CD4-positive, alpha-beta T cell treated with Interleukin-15 for 1 hour (primary cell): ENCODE measurements around the gene HRH3.

Experiments
- DNase-seq: peaks from one replicate; pipeline ENCODE4 v3.0.0-alpha.2; 2020

The HRH3 gene

GRCh38 chr20:62228982-62229545 is 9.0 kb upstream of the HRH3 start:
- DNase-seq: no peak

- DNase-seq: no peak
Observed at GRCh38 chr20:62227977-62228958, 8.2 kb upstream of the HRH3 start.

- no peak for DNase-seq
Observed at GRCh38 chr20:62227591-62227976, 7.5 kb upstream of the HRH3 start.

- DNase-seq: no peak
Observed at GRCh38 chr20:62226707-62227590, 6.9 kb upstream of the HRH3 start.

DNA sequence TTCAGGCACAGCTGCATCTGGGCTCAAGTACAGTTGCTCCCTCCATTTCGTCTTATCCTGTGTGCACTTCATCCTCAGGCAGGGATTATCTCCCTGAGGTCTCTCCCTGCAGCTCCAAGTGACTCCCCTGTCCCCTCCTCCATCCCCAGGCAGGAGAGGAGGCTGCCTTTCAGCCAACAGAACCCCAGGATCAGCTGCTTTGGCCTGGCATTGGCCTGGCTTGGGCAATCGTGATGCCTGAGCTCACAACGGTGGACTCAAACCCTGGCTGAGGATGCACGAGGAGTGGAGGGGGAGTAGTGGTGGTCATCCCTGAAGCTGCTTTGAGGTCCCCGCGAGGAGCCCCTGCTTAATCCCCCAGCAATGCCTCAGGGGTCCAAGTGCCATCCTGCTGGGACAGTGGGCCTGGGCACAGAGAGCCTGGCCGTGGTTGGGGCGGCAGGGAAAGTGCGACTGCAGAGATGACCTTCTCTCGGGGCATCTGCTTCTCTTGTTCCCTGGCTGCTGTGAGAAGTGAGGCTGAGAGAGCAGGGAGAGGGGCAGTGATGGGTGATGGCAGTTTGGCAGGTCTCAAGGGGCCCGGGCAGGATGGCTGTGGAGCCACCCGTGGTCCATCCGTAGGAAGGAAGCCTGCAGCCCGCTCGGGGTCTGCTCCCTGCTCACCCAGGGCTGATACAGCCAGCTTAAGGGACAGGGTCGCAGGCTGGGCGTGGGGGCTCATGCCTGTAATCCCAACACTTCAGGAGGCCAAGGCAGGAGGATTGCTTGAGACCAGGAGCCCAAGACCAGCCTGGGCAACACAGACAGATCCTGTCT is 6.0 kb upstream of the HRH3 start:
- DNase-seq: no peak

GRCh38 chr20:62225026-62225425 is 4.9 kb upstream of the HRH3 start:
- DNase-seq: no peak

GRCh38 chr20:62224113-62224855 is 4.2 kb upstream of the HRH3 start:
- DNase-seq: no peak

DNA sequence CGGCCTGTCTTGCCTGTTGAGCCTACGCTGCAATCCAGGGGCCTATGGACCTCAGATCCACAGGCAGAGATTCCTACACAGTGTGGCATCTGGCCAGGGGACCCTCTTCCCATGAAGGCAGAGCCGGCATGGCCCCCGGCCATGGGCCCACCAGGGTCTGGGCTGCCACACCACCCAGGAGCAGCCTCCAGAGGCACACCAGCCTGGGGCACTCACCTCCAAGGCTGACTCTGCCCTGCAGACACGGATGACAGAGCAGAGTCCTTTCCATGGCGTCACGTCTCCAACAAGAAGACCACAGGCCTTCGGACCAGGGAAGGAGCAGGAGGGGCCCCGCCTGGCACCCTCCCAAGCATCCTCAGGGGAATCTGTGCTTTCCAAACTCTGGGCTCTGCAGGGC is 3.5 kb upstream of the HRH3 start:
- no peak for DNase-seq

DNA sequence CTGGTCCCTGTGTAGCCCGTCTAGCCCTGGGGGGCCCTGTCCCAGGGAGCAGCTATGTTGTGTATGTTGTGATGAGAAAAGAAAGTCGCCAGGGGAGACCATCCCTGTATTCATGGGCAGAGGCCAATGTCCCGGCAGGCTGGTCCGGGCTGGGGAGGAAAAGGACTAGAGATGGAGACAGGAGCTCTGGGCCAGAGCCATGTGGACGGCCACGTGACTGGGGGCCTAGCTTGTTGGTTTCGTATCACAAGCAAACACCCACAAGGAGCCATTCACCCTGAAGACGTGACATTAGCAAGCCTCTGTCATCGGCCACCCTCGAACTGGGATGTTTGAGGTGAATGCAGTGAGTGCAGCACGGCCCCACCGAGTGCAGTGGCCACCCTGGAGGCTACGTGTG is 2.9 kb upstream of the HRH3 start:
- no peak for DNase-seq

- DNase-seq: no peak
Observed at GRCh38 chr20:62222266-62222850, 2.3 kb upstream of the HRH3 start.

DNA sequence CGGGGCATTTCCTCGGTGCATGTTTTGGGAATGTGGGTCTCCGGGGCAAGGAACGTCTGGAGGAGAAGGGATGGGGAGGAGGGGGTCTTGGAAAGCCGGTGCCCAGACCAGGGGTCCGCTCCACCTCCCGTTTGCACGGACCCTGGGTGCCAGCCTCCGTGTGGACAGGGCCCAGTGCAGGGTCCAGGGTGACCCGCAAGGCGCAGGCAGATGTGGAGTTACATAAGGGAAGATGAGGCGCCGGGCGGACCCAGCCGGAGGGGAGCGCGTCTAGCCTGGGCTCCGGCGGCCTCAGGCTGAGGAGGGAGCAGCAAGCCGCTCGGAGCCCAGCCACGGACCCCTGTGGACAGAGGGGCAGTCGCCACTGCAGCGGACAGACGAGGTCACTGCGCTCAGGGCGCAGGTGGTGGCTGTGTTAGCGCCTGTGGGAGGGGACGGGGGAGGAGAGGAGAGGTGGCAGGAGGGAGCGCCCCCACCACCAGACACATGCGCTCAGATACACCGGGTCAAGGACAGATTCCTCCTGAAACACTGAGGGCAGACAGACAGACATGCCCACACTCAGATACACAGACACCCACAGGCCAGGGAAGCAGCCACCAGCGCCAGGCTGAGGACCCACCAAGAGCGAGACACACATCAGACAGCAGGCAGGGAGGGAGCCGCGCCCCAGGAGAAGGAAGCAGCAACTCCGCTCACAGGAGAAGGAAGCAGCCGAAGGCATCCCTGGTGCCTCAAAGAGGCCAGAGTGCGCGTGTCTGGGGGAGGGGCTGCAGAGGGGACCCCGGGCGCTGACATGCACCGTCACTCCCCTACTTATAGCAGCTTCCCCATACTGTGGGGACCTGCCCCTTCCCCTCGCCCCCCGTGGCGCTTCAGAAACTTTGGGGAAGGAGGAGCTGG is 839 bp upstream of the HRH3 start:
- no peak for DNase-seq

DNA sequence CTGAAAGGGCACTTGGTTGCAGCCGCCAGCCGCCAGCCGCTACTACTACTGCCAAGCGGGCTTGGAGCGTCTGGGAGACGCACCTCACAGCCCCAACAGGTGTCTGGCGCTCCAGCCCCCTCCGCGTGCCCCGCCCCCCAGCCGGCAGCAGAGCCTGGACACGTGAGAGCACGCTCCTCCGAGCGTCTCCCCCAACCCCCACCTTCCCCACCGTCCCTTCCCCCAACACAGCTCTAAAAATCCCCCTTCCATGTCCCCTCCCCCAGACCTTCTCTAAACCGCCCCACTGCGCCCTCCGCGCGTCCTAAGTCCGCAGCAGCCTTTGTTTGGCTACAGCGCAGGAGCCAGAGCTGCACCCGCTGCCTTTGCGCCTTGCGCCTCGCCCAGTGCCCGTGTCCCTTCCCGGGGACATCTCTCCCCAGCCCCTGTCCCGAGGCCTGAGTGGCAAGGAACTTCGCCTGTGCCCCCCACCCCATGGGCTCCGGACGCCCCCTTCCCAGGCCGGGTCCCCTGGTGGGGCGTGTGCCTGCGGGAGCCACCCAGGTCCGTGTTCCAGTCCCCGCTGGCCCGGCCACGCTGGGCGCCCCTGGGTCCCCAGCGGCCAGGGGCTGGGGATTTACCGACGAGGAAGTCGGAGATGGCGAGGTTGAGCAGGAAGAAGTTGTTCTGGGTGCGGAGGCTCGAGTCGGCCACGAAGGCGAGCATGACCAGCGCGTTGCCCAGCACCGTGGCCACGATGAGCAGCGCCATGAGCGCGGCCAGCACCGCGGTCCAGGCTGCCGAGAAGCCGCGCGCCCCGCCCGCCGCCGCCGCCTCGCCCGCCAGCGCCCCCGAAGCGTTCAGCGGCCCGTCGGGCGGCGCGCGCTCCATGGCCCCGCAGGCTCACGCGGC is 732 bp downstream of the HRH3 start:
- no peak for DNase-seq

- DNase-seq: no peak
Observed at GRCh38 chr20:62217913-62218773, 1.9 kb downstream of the HRH3 start.

GRCh38 chr20:62216636-62217566 is 3.2 kb downstream of the HRH3 start:
- DNase-seq: no peak

- DNase-seq: no peak
Observed at GRCh38 chr20:62215991-62216635, 4.0 kb downstream of the HRH3 start.
